GM18861 (cell line): ENCODE results near the gene CHID1.

Experiments
- ATAC-seq: cut with Tn5 transposase; IDR thresholded peaks from one replicate; pipeline ENCODE4 v1.9.1; 2021; ENCODE audit not compliant: unreplicated experiment

CHID1 gene

DNA sequence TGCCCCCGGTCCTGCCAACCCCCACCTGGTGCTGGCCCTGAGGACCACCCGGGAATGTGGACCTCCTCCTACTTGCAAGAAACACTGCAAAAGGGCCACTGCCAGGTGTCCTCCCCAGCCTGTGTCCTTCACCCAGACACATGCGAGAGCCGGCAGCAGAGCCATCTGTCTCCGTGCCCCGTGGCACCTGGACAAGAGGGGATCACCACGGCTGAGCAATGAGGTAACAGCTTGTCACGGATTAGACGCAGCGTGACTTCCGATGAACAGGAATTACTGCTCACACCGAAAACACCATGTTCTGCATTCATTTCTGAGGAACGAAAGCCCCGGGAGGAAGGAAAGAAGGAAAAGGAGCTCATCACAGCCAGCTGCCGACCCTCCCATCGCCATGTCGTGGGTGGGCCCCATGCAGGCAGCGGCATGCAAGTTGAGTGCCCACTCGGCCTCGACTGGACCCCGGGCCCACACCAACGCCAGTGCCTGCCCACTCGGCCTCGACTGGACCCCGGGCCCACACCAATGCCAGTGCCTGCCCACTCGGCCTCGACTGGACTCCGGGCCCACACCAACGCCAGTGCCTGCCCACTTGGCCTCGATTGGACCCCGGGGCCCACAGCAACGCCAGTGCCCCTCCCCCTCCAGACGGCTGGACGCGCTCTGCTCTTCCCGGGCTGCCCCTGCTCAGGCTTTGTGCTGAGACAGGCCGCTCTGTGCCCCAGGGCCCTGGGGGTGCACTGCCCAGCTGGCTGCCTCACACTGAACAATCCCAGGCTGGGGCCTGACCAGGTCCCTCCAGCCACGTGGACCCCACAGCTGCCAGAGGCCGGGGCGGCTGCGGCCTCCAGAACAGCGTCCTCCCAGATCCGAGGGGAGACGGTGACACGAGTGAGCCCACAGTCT lies 22.0 kb downstream of the CHID1 start:
- ATAC-seq: no peak

DNA sequence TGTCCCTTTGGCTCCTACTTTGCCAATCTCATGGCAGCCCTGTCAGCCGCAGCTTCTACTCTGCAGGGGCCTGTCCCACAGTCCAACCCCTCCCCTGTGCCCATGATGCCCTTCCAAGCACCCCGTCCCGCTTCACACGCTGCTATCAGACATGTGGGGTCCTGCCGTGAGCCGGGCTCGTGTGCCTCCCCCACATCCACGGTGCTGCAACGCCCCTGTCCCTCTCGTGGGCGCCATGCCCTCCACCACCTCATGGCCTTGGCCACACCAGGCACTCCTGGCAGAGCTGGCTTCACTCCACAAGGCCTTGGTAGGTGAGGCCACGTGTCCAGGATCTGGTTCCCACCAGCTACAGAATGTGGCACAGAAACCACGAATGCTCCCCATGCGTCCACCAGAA lies 23.0 kb downstream of the CHID1 start:
- no peak for ATAC-seq

DNA sequence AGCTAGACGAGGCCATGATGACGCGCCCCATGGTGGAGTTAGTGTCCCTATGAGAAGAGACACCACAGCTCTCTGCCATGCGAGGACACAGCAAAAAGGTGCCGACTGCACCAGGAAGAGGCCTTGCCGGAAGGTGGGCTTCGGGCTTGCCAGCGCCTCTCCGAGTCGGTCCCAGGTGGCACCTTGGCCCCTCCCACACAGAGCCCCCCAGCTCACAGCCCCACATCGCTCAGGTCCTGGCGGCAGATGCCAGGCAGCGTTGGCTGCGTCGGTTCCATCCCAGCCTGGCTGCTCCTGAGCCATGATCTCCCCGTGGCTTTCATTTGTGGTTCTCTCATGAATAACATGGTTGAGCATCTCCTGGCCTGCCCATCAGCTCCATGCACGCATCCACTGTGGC lies 24.0 kb downstream of the CHID1 start:
- ATAC-seq: no peak

DNA sequence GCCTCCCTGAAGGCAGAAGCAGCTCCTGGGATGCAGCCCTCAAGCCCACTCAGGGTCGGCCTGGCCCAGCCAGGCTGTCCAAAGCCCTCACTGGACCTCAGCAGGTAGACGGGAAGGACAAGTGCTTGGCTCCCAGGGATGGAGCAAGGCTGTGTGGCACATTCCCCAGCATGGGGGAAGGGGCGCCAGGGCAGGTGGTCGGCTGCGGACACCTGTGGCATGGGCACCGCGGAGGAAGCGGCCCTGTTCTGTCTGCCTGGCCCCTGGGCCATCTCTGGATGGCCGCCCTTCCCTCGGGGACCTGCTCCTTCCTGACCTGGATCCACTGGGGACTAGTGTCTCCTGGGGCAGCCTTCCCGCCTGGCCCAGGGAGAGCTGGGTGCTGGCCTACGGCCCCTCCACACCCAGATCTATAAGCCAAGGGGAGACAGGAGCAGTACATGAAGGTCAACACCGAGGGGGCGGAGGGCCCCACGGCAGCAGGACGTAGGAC lies 26.0 kb downstream of the CHID1 start:
- ATAC-seq: no peak

DNA sequence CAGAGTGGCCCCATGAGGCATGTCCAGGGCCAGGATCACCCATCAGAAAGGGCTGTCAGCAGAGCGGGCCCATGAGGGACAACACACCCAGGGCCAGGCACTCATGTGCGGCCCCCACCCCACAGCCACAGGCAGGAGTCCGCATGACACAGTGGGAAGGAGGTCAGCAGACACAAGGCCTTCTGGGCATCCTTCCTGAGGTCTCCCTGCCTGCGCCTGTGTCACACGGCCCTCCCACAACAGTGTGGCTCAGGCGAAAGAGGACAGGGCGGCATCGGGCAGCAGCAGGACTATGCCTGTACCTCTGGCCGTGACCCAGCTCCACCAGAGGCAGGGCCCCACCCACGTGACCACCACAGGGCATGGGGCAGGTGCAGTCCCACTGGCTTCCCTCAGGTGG lies 27.1 kb downstream of the CHID1 start:
- ATAC-seq: no peak

DNA sequence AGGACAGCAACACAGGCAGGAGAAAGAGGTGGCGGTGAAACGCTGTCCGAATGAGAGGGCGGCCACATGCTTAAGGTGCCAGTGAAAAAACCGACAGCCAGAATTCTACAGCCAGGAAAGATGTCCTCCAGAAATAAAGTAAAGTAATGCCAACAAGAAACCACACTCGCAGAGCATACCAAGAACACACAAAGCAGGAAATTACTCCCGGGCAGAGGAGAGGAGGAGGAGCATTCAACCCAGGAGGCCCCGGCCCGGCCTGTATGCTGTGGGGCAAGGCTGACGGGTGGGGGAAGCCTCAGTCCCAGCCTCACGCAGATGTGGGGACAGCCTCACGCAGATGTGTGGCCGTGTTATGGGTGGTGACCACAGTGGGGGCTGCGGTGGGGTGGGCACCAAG lies 28.0 kb downstream of the CHID1 start:
- no peak for ATAC-seq

DNA sequence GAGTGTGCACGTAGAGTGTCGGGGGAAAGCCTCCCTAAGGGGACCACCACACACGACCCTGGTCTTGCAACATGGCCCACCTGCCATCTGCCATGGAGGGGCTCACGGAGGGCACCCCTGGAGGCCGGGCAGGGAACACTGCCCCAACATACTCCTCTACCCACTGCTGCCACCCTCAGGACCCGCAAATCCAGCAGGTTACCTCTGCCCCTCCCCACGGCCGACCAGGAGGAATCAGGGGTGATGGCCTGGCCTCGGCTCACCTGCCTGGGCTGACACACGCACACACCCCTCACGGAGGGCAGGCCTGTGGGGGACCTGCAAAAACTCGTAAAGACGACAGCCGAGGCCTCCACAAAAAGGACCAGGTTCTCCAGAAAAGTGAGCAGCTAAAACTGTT lies 30.2 kb downstream of the CHID1 start:
- ATAC-seq: no peak

DNA sequence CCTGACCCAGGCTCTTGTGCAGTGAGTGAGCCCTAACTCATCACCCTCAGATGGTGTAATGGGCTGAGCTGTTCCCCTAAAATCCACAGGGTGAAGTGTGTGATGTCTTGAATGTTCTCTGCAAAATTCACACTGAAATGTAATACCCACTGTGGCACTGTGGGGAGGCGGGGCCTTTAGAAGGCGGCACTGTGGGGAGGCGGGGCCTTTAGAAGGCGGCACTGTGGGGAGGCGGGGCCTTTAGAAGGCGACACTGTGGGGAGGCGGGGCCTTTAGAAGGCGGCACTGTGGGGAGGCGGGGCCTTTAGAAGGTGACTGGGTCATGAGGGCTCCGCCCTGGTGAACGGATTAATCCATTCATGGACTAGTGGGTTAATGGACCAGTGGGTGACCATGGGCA lies 33.0 kb downstream of the CHID1 start:
- no peak for ATAC-seq

DNA sequence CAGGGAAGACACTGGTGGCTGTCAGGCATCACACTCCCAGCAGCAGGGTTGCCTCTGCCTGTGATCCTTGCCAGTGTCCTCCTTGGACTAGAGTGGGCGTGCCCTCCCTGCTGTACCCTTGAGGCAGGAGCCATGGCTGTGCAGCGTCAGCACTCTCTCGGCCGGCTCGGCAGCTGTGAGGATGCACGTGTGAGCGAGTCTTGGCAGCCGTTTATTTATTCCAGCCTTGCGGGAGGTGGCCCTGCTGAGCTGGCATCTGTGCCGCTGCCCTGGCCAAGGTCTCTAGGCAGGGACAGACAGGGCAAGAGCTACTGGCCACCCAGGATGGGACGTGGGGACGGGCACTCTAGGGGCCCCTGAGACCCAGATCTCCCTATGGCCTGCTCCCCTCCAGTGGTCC lies 34.1 kb downstream of the CHID1 start:
- ATAC-seq: no peak

DNA sequence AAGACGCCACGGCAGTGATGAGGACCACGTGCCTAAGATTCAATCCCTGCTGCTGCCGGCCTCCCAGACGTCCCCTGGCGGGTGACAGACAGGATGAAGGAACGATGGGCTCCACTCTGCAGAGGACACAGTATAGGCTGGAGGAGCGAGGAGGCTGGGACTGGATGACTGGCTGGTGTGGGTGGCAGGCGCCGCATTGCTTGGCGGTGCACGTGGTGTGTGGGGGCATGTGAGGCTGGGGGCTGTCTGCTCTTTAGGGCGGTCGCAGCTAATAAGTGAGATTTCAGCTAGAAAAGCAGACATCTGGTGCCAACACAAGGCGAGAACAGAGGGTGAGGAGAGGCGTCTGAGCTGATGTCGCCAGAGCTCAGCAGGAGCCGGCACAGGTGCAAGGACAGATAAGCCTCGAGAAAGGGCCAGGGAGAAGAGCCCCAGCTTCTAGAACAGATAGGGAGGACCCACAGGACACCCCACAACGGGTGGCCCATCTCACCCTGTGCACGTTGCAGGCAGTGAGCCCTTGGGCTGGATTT lies 34.8 kb downstream of the CHID1 start:
- ATAC-seq: no peak

DNA sequence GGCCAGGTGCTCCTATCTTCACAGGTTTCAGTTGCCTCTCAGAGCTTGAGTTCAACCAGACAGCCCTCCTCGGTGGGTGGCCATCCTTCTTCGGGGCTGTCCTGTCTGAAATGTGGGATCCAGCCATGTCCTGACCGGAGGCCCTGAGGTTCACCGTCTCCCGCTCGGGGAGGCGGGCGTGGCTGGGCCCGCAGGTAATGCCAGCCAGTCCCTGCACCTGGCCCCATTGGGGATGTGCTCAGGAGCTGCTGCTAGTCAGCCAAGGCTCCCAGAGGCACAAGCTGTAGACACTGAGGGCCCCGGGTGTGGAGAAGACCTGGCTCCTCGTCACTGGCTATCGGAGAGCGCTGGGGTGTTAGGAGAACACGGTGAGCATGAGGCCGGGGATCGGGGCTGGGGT lies 35.4 kb downstream of the CHID1 start:
- no peak for ATAC-seq

DNA sequence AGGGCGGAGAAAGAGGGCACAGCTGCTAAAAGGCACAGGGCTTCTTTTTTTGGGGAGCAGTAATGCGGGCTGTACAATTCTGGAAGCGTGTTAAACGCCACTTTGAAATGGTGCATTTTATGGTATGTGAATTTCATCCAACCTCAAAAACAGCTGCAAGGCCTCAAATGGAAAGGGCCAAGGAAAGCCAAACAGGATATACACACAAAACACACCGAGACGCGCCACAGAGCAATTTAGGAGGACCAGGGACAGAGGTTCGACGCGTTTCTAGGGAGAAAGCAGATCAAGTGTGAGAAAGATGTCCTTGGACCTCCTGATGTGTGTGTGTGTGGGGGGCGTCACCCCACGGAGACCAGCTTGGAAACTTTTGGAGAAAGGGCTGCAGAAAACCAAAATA lies 36.9 kb downstream of the CHID1 start:
- ATAC-seq: no peak

DNA sequence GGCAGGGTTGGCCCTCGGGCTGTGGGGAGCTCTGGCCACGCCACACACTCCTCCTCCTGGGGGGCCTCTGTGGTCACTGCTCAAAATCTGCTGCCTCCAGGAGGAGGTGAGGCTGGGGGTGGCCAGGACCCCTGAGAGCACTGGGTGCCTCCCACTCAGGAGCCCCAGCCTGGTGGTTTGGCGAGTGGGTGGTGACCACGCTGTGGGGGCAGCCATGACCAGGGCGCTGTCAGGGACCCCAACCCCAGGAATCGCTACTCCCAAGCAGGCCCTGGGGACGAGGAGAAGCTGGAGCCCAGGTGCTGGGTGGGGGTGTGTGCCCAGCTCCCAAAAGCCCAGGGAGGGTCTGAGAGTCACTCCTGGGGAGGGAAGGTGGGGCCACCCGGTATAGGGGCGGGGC lies 37.8 kb downstream of the CHID1 start:
- no peak for ATAC-seq

DNA sequence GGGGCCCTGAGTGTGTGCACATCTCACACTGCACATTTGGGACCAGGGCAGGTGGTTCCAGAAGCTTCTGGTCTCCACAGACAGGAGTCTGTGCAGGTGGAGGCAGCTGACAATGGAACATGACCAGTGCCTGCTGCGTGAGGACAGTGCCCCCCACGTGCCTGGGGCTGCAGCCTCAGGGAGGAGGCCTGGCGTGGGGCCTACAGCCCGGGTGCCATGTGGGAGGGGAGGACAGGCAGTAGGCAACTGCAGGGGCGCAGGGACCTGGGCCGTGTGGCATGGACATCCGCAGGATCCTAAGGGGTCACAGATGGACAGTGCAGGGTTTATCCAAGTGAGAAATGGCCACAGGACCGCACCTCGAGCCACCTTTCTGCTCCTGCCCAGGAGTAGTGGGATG lies 39.1 kb downstream of the CHID1 start:
- no peak for ATAC-seq

DNA sequence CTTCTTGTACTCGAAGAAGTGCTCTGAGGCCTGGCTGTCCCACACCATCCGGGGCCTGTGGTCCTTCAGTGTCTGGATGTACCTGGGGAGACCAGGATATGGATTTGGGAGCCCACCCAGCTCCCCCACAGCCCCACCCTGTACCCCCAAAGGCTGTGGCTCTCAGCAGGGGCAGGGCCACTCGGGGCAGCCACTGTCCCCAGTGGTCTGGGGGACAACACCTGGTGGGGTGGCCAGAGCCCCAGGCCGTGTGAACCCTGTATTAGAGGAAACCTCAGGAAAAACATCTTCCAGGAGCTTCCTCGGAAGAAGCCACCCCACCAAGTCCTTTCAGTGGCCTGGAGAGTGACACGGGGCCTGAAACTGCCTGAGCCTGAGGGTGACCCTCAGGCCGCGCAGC lies 40.2 kb downstream of the CHID1 start:
- ATAC-seq: no peak

DNA sequence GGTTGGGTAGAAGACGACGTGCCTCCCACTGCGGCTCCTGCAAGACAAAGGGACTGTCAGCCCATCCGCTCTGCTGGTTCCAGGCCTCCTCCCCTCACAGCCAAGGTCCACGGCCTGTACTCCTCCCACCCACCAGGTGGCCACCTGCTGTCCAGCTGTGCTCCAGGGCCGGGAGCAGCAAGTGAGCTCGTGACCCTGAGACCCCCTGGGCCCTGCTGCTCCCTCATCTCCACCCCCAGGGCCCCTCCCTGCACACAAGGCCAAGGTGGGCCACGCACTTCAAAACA lies 40.5 kb downstream of the CHID1 start:
- ATAC-seq: no peak

DNA sequence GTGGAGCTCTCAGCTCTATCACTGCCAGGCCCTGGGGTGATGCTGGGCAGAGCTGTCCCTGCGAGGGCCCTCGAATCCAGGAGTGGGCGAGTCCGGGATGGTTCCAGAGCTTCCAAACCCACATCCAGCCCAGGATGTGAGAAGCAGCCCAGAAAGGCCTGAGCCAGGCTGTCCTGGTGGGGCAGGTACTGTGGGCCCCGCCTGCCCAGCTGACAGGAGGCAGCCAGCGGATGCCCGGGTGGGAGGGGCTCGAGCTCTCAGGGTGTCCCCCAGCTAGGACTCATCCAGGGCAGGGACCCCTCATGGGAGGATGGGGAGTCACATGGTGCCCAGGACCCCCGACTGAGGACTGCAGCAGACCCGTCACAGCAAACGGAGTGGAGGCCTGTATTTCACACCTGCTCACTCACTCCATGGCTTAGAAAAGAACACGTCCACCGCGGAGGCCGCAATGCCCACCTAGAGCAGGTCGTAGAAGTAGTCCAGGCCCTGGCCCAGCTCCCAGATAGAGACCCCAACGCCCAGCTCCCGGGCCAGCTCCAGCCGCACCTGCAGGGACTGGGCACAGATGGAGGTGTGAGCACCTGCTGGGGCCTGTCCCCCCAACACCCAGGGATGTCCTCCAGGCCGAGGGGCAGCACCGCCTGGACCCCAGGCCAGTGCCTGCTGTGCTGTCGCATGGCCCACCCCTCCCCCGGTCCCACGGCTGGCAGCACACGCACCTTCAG lies 41.0 kb downstream of the CHID1 start:
- ATAC-seq: no peak

DNA sequence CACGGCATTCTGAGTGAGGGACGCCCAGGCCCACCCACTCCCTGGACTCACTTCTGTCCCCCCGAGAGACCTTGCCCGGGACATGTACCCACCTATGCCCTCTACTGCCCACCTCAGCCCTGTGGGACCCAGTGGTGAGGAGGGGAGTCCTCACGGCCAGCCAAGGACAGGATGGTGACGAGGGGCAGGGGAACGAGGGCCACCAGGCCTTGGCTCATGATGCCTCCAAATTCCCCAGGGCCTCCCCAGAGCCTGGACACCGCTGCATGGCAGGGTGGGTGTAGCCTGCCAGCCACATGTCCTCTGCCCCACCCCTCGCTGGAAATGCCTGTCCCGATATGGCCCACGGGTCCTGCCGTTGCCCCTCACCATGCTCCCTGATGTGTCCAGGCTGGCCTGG lies 41.8 kb downstream of the CHID1 start:
- no peak for ATAC-seq

DNA sequence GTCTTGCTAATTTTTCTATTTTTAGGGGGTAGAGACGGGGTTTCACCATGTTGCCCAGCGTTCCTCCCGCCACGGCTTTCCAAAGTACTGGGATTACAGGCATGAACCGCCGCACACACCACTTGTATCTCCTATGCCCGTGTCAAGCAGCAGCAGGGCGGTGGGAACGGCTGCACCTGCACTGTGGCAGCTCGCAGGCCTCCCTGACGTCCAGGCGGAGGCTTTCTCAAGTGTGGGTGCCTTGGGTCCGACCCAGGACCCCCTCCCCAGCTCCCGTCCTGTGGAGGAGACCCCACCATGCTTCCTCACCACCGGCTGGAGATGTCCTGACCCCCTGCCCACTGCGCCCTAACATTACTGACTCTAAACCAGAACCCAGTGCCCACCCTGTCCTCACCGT lies 42.2 kb downstream of the CHID1 start:
- ATAC-seq: no peak

DNA sequence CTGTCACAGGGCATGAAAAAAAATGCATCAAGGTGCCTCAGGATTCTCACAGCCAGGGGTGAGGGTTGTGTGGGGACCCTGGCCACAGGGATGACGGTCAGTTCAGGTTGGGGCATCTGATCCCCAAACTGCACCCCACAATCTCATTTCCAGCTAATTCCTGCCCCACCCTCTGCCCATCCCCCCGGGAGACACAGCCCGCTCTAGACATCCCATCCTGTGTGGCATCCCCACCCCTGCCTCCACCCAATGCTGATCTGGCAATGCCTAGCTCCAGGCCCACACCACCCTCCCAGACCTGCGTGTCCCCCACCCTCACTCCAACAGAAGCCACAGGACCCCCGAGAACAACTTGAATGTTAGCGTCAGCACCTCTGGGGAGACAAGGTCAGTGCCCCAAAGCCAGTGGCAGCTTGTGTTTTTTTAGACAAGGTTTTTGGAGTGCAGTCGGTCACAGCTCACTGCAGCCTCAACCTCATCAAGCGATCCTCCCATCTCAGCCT lies 42.7 kb downstream of the CHID1 start:
- ATAC-seq: no peak

DNA sequence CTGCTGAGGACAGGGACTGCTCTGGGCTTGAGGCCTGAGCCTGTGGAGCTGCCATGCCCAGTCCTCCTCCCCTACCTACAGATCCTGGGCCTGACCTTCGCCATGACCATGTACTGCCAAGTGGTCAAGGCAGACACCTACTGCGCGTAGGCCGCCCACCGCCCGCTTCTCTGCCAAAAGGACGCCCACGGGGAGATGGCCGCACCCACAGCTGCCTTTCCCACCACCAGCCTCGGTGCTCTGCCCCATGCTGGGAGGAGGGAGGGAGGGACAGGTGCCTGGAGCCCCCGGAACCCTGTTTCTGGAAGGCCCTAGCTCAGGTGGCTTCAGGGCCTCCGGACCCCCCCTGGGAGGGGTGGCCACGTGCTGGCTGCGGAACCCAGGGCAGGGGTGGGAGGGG lies 44.1 kb downstream of the CHID1 start:
- no peak for ATAC-seq
